ENCODE data around the gene SPAG16.

The SPAG16 gene

GRCh38 chr2:214325404-214325803, 1041.1 kb downstream of the SPAG16 start:
- H3K36me3 Mint-ChIP-seq (ENCODE audit: low read depth), result no peaks in the 10 kb centered on the region
- no peak overlapping the region for H3K4me3 Mint-ChIP-seq
- no peaks in the 10 kb centered on the region for H3K27me3 Mint-ChIP-seq
- no peaks in the 10 kb centered on the region for H3K4me1 Mint-ChIP-seq (ENCODE audit: low read depth)
- no peaks in the 10 kb centered on the region for H3K9me3 Mint-ChIP-seq
- intact Hi-C loops (cut with micrococcal nuclease), result no loop called here
- H3K27ac Mint-ChIP-seq, result no peak overlapping the region

- H3K27ac Mint-ChIP-seq, result no peak overlapping the region
- no peaks in the 10 kb centered on the region for H3K4me1 Mint-ChIP-seq (ENCODE audit: low read depth)
- H3K36me3 Mint-ChIP-seq (ENCODE audit: low read depth), result no peaks in the 10 kb centered on the region
- no peak overlapping the region for H3K4me3 Mint-ChIP-seq
- H3K27me3 Mint-ChIP-seq, result no peaks in the 10 kb centered on the region
- no peaks in the 10 kb centered on the region for H3K9me3 Mint-ChIP-seq
- intact Hi-C loops (cut with micrococcal nuclease), result no loop called here
Measured at GRCh38 chr2:214328941-214329340, 1044.7 kb downstream of the SPAG16 start.

GRCh38 chr2:214341646-214342045, 1057.4 kb downstream of the SPAG16 start:
- intact Hi-C loops (cut with micrococcal nuclease), result no loop called here
- H3K36me3 Mint-ChIP-seq (ENCODE audit: low read depth), result no peaks in the 10 kb centered on the region
- H3K27ac Mint-ChIP-seq, result no peak overlapping the region
- peaks cover 15% of the 10 kb centered on the region for H3K4me1 Mint-ChIP-seq (ENCODE audit: low read depth)
- no peak overlapping the region for H3K4me3 Mint-ChIP-seq
- no peaks in the 10 kb centered on the region for H3K9me3 Mint-ChIP-seq
- H3K27me3 Mint-ChIP-seq, result no peaks in the 10 kb centered on the region

- no peak overlapping the region for H3K4me3 Mint-ChIP-seq
- no peaks in the 10 kb centered on the region for H3K36me3 Mint-ChIP-seq (ENCODE audit: low read depth)
- intact Hi-C loops (cut with micrococcal nuclease), result no loop called here
- no peaks in the 10 kb centered on the region for H3K27me3 Mint-ChIP-seq
- H3K9me3 Mint-ChIP-seq, result peaks cover 15% of the 10 kb centered on the region
- no peak overlapping the region for H3K27ac Mint-ChIP-seq
- no peaks in the 10 kb centered on the region for H3K4me1 Mint-ChIP-seq (ENCODE audit: low read depth)
Measured at GRCh38 chr2:214358506-214358905, 1074.2 kb downstream of the SPAG16 start.

- Mint-ChIP-seq H3K4me3 (no peak overlapping the region), H3K4me1 (ENCODE audit: low read depth) (no peaks in the 10 kb centered on the region)
- intact Hi-C loops (cut with micrococcal nuclease), result no loop called here
Measured at GRCh38 chr2:214361116-214361515, 1076.9 kb downstream of the SPAG16 start.

GRCh38 chr2:214365549-214365948, 1081.3 kb downstream of the SPAG16 start:
- Mint-ChIP-seq H3K4me3 (no peak overlapping the region), H3K36me3 (ENCODE audit: low read depth) (no peaks in the 10 kb centered on the region)

More at GRCh38 chr2:214361116-214361515, 1076.9 kb downstream of the SPAG16 start:
- Mint-ChIP-seq H3K27ac (no peak overlapping the region), H3K27me3 (no peaks in the 10 kb centered on the region), H3K36me3 (ENCODE audit: low read depth) (no peaks in the 10 kb centered on the region), H3K9me3 (peaks cover 23% of the 10 kb centered on the region)

GRCh38 chr2:214367171-214367570, 1082.9 kb downstream of the SPAG16 start:
- H3K27ac Mint-ChIP-seq, result no peak overlapping the region

More at GRCh38 chr2:214365549-214365948, 1081.3 kb downstream of the SPAG16 start:
- Mint-ChIP-seq H3K9me3 (peaks cover 8% of the 10 kb centered on the region), H3K27ac (no peak overlapping the region), H3K4me1 (ENCODE audit: low read depth) (no peaks in the 10 kb centered on the region), H3K27me3 (no peaks in the 10 kb centered on the region)
- intact Hi-C loops (cut with micrococcal nuclease), result no loop called here

GRCh38 chr2:214376618-214377285, 1092.5 kb downstream of the SPAG16 start:
- intact Hi-C loops (cut with micrococcal nuclease), result no loop called here
- Mint-ChIP-seq H3K27ac (no peak overlapping the region), H3K27me3 (no peaks in the 10 kb centered on the region), H3K4me3 (no peak overlapping the region), H3K36me3 (ENCODE audit: low read depth) (no peaks in the 10 kb centered on the region), H3K4me1 (ENCODE audit: low read depth) (no peaks in the 10 kb centered on the region), H3K9me3 (no peaks in the 10 kb centered on the region)

More at GRCh38 chr2:214367171-214367570, 1082.9 kb downstream of the SPAG16 start:
- Mint-ChIP-seq H3K4me1 (ENCODE audit: low read depth) (no peaks in the 10 kb centered on the region), H3K4me3 (no peak overlapping the region), H3K36me3 (ENCODE audit: low read depth) (no peaks in the 10 kb centered on the region), H3K27me3 (no peaks in the 10 kb centered on the region), H3K9me3 (peaks cover 8% of the 10 kb centered on the region)
- intact Hi-C loops (cut with micrococcal nuclease), result no loop called here

- H3K4me1 Mint-ChIP-seq (ENCODE audit: low read depth), result no peaks in the 10 kb centered on the region
- no peak overlapping the region for H3K27ac Mint-ChIP-seq
- H3K27me3 Mint-ChIP-seq, result no peaks in the 10 kb centered on the region
- H3K36me3 Mint-ChIP-seq (ENCODE audit: low read depth), result no peaks in the 10 kb centered on the region
- intact Hi-C loops (cut with micrococcal nuclease), result no loop called here
- H3K9me3 Mint-ChIP-seq, result no peaks in the 10 kb centered on the region
- H3K4me3 Mint-ChIP-seq, result no peak overlapping the region
Measured at GRCh38 chr2:214377286-214377624, 1093.0 kb downstream of the SPAG16 start.

GRCh38 chr2:214378455-214379103, 1094.3 kb downstream of the SPAG16 start:
- no peak overlapping the region for H3K4me3 Mint-ChIP-seq
- H3K36me3 Mint-ChIP-seq (ENCODE audit: low read depth), result no peaks in the 10 kb centered on the region
- intact Hi-C loops (cut with micrococcal nuclease), result no loop called here

GRCh38 chr2:214379227-214379626, 1095.0 kb downstream of the SPAG16 start:
- Mint-ChIP-seq H3K27ac (no peak overlapping the region), H3K36me3 (ENCODE audit: low read depth) (no peaks in the 10 kb centered on the region), H3K4me3 (no peak overlapping the region), H3K9me3 (no peaks in the 10 kb centered on the region), H3K27me3 (no peaks in the 10 kb centered on the region), H3K4me1 (ENCODE audit: low read depth) (no peaks in the 10 kb centered on the region)
- intact Hi-C loops (cut with micrococcal nuclease), result no loop called here

More at GRCh38 chr2:214378455-214379103, 1094.3 kb downstream of the SPAG16 start:
- no peaks in the 10 kb centered on the region for H3K27me3 Mint-ChIP-seq
- H3K27ac Mint-ChIP-seq, result no peak overlapping the region
- H3K4me1 Mint-ChIP-seq (ENCODE audit: low read depth), result no peaks in the 10 kb centered on the region
- no peaks in the 10 kb centered on the region for H3K9me3 Mint-ChIP-seq

GRCh38 chr2:214380681-214381080, 1096.4 kb downstream of the SPAG16 start:
- no peak overlapping the region for H3K4me3 Mint-ChIP-seq
- no peaks in the 10 kb centered on the region for H3K36me3 Mint-ChIP-seq (ENCODE audit: low read depth)
- H3K9me3 Mint-ChIP-seq, result no peaks in the 10 kb centered on the region
- no peak overlapping the region for H3K27ac Mint-ChIP-seq
- H3K4me1 Mint-ChIP-seq (ENCODE audit: low read depth), result no peaks in the 10 kb centered on the region
- no peaks in the 10 kb centered on the region for H3K27me3 Mint-ChIP-seq
- intact Hi-C loops (cut with micrococcal nuclease), result no loop called here

- H3K36me3 Mint-ChIP-seq (ENCODE audit: low read depth), result no peaks in the 10 kb centered on the region
- intact Hi-C loops (cut with micrococcal nuclease), result no loop called here
- no peaks in the 10 kb centered on the region for H3K27me3 Mint-ChIP-seq
- no peak overlapping the region for H3K4me3 Mint-ChIP-seq
- no peaks in the 10 kb centered on the region for H3K9me3 Mint-ChIP-seq
- H3K27ac Mint-ChIP-seq, result no peak overlapping the region
- H3K4me1 Mint-ChIP-seq (ENCODE audit: low read depth), result no peaks in the 10 kb centered on the region
Measured at GRCh38 chr2:214382229-214382628, 1098.0 kb downstream of the SPAG16 start.

GRCh38 chr2:214386720-214387119, 1102.5 kb downstream of the SPAG16 start:
- H3K4me3 Mint-ChIP-seq, result no peak overlapping the region
- no peak overlapping the region for H3K27ac Mint-ChIP-seq
- intact Hi-C loops (cut with micrococcal nuclease), result no loop called here
- no peaks in the 10 kb centered on the region for H3K36me3 Mint-ChIP-seq (ENCODE audit: low read depth)
- H3K27me3 Mint-ChIP-seq, result no peaks in the 10 kb centered on the region
- H3K9me3 Mint-ChIP-seq, result no peaks in the 10 kb centered on the region
- H3K4me1 Mint-ChIP-seq (ENCODE audit: low read depth), result no peaks in the 10 kb centered on the region

GRCh38 chr2:214389334-214389733, 1105.1 kb downstream of the SPAG16 start:
- Mint-ChIP-seq H3K4me3 (no peak overlapping the region), H3K27me3 (no peaks in the 10 kb centered on the region), H3K27ac (no peak overlapping the region), H3K36me3 (ENCODE audit: low read depth) (no peaks in the 10 kb centered on the region), H3K4me1 (ENCODE audit: low read depth) (no peaks in the 10 kb centered on the region), H3K9me3 (no peaks in the 10 kb centered on the region)
- intact Hi-C loops (cut with micrococcal nuclease), result no loop called here

Data from dendritic cell treated with granulocyte-macrophage colony-stimulating factor and Interleukin-4, amounts not matched to agents 40 ng/mL and 50 ng/mL, for 4 days (primary cell).